ENCODE results near the gene SEPTIN2. TPM values are rescaled to one million over a fixed set of nuclear protein-coding genes. Genes with fewer than 3 reads are reported as not detected.
"Not testable (repeated sequence)": the region's sequence is repeated elsewhere in the genome, so short reads cannot be mapped to it uniquely, and the experiment has no call there.

The SEPTIN2 gene
- total RNA-seq, 1 experiment from 2014 or later = 500 TPM

- Histone ChIP-seq H3K79me2 (ENCODE audit: low read depth) (peaks cover 85% of the 10 kb centered on the region), H3K9me3 (ENCODE audit: insufficient read depth, low read depth) (no peaks in the 10 kb centered on the region), H3K27ac (no peak overlapping the region), H3K36me3 (ENCODE audit: low read depth) (0 out of 2 replicates have a peak, but pooled peaks cover 2% of the 10 kb centered on the region), H3K4me3 (no peak overlapping the region), H2AFZ (no peak overlapping the region), H3K4me1 (replicated peaks; ENCODE audit: insufficient read depth) (peaks cover 26% of the 10 kb centered on the region), H3F3A (ENCODE audit: insufficient read depth, low read depth) (peaks cover 50% of the 10 kb centered on the region; the same call in 1 of the 2 replicates), H3K4me2 (no peak overlapping the region), H4K20me1 (ENCODE audit: insufficient read depth) (peaks cover 69% of the 10 kb centered on the region), H3K9me2 (ENCODE audit: insufficient read depth) (no peaks in the 10 kb centered on the region), H3K27me3 (ENCODE audit: insufficient read depth, low read depth) (no peaks in the 10 kb centered on the region)
- no TSS peak for BruUV-seq (replicated peaks)
- ChIA-PET CTCF (no interaction called here), POLR2A (ENCODE audit: unreplicated experiment) (no interaction called here)
- no peak for TF ChIP-seq CTCF (conservative IDR thresholded peaks at IDR 0.05)
- TF ChIP-seq EZH2 (IDR thresholded peaks at IDR 0.05; ENCODE audit: low read depth) = no peak
- intact Hi-C loops (cut with micrococcal nuclease; ENCODE audit: unreplicated experiment) = loop anchor here (10.0 kb wide), 1 partner anchor 361 kb away; the partner anchor contains the start of genes ATG4B and THAP4
- DNase-seq = no peak
Measured at GRCh38 chr2:241274127-241274526, 41.6 kb upstream of the SEPTIN2 start.

- H3K9me3 ChIP-seq (ENCODE audit: insufficient read depth, low read depth) = no peaks in the 10 kb centered on the region
- BruUV-seq (replicated peaks) = no TSS peak
- H3K4me2 ChIP-seq = no peak overlapping the region
- H3K4me3 ChIP-seq = no peak overlapping the region
- ChIA-PET POLR2A (ENCODE audit: unreplicated experiment) (no interaction called here), CTCF (interaction anchor here (0.6 to 0.7 kb wide), 2 partner anchors 8 to 14 kb away, joined by 3 to 5 read pairs; no protein-coding TSS in a partner anchor)
- peaks cover 56% of the 10 kb centered on the region for H4K20me1 ChIP-seq (ENCODE audit: insufficient read depth)
- H3K27me3 ChIP-seq (ENCODE audit: insufficient read depth, low read depth) = no peaks in the 10 kb centered on the region
- TF ChIP-seq CTCF (conservative IDR thresholded peaks at IDR 0.05) (no peak), EZH2 (IDR thresholded peaks at IDR 0.05; ENCODE audit: low read depth) (no peak)
- intact Hi-C loops (cut with micrococcal nuclease; ENCODE audit: unreplicated experiment) = loop anchor here (10.0 kb wide), 1 partner anchor 359 kb away; the partner anchor contains the start of genes ATG4B and THAP4
- DNase-seq = no peak
- peaks cover 20% of the 10 kb centered on the region for H3K4me1 ChIP-seq (replicated peaks; ENCODE audit: insufficient read depth)
- H3K79me2 ChIP-seq (ENCODE audit: low read depth) = peaks cover 82% of the 10 kb centered on the region
- peaks cover 43% of the 10 kb centered on the region; the same call in 1 of the 2 replicates for H3F3A ChIP-seq (ENCODE audit: insufficient read depth, low read depth)
- no peak overlapping the region for H2AFZ ChIP-seq
- H3K9me2 ChIP-seq (ENCODE audit: insufficient read depth) = no peaks in the 10 kb centered on the region
- H3K36me3 ChIP-seq (ENCODE audit: low read depth) = no peaks in the 10 kb centered on the region
- H3K27ac ChIP-seq = no peak overlapping the region
Measured at GRCh38 chr2:241275504-241275903, 40.2 kb upstream of the SEPTIN2 start.

DNA sequence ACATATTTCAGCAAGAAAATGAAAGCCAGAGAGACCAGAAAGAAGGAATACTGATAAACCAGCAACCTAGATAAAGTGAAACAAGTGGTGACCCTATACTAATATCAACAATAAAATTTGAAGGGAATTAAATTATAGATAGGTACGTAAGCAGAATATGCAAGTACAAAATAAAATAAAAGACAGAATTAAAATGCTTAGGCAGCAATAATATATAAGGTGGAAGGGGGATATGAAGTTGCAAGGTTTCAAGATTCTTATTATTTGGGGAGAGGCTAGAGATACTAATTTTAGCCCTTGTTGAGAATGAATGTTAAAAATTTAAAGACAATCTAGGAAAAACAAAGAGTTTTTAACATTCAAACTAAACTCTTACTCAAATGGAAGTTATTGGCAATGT lies 39.8 kb upstream of the SEPTIN2 start:
- TF ChIP-seq CTCF (conservative IDR thresholded peaks at IDR 0.05) = no peak
- no peak for TF ChIP-seq EZH2 (IDR thresholded peaks at IDR 0.05; ENCODE audit: low read depth)
- Histone ChIP-seq H3K9me2 (ENCODE audit: insufficient read depth) (no peaks in the 10 kb centered on the region), H3K27ac (no peak overlapping the region), H3K27me3 (ENCODE audit: insufficient read depth, low read depth) (no peaks in the 10 kb centered on the region), H2AFZ (no peak overlapping the region), H3K9me3 (ENCODE audit: insufficient read depth, low read depth) (no peaks in the 10 kb centered on the region), H3K4me1 (replicated peaks; ENCODE audit: insufficient read depth) (peaks cover 15% of the 10 kb centered on the region), H3K4me2 (no peak overlapping the region), H3K4me3 (no peak overlapping the region), H4K20me1 (ENCODE audit: insufficient read depth) (peaks cover 52% of the 10 kb centered on the region), H3K36me3 (ENCODE audit: low read depth) (no peaks in the 10 kb centered on the region), H3K79me2 (ENCODE audit: low read depth) (peaks cover 82% of the 10 kb centered on the region), H3F3A (ENCODE audit: insufficient read depth, low read depth) (peaks cover 43% of the 10 kb centered on the region; the same call in 1 of the 2 replicates)
- ChIA-PET CTCF (interaction anchor here (0.6 kb wide), 1 partner anchor 8 kb away, joined by 3 read pairs; no protein-coding TSS in a partner anchor), POLR2A (ENCODE audit: unreplicated experiment) (no interaction called here)
- intact Hi-C loops (cut with micrococcal nuclease; ENCODE audit: unreplicated experiment) = loop anchor here (10.0 kb wide), 1 partner anchor 359 kb away; the partner anchor contains the start of genes ATG4B and THAP4
- no peak for DNase-seq
- BruUV-seq (replicated peaks) = no TSS peak

GRCh38 chr2:241278306-241278705 lies 37.4 kb upstream of the SEPTIN2 start:
- H2AFZ ChIP-seq; BruUV-seq (replicated peaks); H3K9me2 ChIP-seq (ENCODE audit: insufficient read depth); CTCF ChIA-PET; H3K27ac ChIP-seq; H3K4me3 ChIP-seq; H3K4me2 ChIP-seq; H3K36me3 ChIP-seq (ENCODE audit: low read depth); POLR2A ChIA-PET (ENCODE audit: unreplicated experiment); H3K9me3 ChIP-seq (ENCODE audit: insufficient read depth, low read depth); DNase-seq; H3K4me1 ChIP-seq (replicated peaks; ENCODE audit: insufficient read depth); H3K27me3 ChIP-seq (ENCODE audit: insufficient read depth, low read depth): not testable (repeated sequence)
- intact Hi-C loops (cut with micrococcal nuclease; ENCODE audit: unreplicated experiment) = loop anchor here (10.0 kb wide), 1 partner anchor 356 kb away; the partner anchor contains the start of genes ATG4B and THAP4
- Histone ChIP-seq H4K20me1 (ENCODE audit: insufficient read depth) (peaks cover 46% of the 10 kb centered on the region), H3K79me2 (ENCODE audit: low read depth) (peaks cover 85% of the 10 kb centered on the region), H3F3A (ENCODE audit: insufficient read depth, low read depth) (peaks cover 47% of the 10 kb centered on the region; the same call in 1 of the 2 replicates)
